Erythroblast (primary cell): Measurements from ENCODE around the gene BRD7.

ENCODE experiments used
- DNase-seq, 2 experiments: peaks; one replicate each; lab custom pipeline; 2025; lab: John Stamatoyannopoulos, UW
- GATA1 ChIP-seq: IDR thresholded peaks from 2 replicates; pipeline ENCODE4 v1.6.1; 2011; ENCODE audit warnings: low read depth, mild to moderate bottlenecking, control low read depth, low read length, moderate library complexity
- POLR2A ChIP-seq: IDR thresholded peaks from 2 replicates; pipeline ENCODE4 v1.6.1; 2011; ENCODE audit warnings: mild to moderate bottlenecking, low read length

Gene BRD7

DNA sequence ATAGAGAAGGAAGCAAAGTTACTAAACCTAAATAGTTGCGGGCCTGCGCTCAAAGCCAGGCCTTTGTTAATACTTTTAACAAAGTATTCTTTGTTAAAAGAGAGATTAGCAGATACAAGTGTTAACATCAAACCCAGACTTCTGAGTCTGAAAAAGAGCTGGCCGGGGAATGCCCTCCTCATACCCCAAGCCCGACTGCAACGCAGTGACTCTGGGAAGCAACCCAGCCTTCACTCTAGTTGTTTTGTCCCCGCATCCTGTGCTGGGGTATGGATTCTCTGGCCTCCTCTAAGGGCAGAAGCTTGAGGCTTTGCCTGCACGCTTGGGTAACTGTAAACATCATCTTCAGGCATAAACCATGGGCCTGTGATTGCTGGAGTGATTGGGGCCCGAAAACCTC lies 54.1 kb downstream of the BRD7 start:
- no peak for DNase-seq

DNA sequence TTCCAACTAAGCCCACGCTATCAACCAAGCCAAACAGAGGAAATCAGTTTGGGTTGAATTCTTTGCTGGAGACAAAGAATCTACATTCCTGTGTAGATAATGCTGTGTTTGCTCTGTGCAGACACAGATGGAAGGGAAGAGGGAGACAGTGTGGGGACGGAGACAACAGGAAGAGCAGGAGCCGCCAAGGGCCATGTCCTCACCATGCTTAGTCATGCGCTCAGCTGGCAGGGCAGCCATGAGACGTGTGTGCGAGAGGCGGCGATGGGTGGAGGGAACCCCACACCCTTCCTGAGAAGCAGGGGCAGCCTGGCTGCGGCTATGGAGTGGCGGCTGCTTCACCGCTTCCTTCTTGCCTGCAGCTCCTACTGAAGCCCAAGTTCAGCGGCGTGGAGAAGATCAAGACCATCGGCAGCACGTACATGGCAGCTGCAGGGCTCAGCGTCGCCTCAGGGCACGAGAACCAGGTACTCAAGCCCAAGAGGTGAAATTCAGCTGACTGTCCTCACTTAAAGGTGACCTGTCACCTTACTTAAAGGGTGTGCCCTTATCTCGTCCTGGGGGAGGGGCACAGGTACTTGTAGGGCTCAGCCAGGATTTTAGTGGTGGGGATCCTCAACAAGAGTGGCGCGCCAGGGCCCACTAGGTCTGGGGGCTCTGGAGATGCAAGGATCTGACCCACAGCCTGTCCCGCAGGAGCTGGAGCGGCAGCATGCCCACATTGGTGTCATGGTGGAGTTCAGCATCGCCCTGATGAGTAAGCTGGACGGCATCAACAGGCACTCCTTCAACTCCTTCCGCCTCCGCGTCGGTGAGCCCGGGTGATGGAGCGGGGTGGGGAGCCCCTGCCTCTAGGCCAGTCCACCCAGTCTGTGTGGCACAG lies 55.0 kb downstream of the BRD7 start:
- peak; percentile 74 to 85 for DNase-seq
- TF ChIP-seq POLR2A (no peak), GATA1 (no peak)

More for the DNA sequence above, 54.1 kb downstream of the BRD7 start:
- no peak for TF ChIP-seq POLR2A

DNA sequence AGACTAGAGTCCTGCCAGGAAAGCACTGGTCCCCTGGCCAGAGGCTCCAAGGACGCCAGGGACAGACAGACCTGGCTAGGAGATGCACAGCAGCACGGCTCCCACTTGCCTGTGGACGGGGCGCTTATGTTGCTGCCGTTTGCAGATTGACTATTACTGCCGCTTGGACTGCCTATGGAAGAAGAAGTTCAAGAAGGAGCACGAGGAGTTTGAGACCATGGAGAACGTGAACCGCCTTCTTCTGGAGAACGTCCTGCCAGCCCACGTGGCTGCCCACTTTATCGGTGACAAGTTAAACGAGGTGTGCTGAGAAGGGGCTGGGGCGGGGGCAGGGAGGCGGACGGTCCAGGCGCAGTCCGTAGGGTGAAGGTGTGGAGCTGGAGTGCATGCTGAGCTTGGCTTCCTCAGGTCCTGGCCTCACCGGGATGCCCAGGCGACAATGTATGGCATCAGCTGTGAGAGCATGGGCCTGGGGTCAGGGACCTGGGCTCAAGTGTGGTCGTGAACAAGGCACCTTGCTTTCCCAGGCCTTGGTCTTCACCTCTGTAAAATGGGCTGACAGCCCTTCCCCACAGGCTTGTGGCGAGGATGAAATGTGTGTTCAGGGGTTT lies 56.8 kb downstream of the BRD7 start:
- TF ChIP-seq POLR2A (no peak), GATA1 (no peak)
- no peak for DNase-seq

DNA sequence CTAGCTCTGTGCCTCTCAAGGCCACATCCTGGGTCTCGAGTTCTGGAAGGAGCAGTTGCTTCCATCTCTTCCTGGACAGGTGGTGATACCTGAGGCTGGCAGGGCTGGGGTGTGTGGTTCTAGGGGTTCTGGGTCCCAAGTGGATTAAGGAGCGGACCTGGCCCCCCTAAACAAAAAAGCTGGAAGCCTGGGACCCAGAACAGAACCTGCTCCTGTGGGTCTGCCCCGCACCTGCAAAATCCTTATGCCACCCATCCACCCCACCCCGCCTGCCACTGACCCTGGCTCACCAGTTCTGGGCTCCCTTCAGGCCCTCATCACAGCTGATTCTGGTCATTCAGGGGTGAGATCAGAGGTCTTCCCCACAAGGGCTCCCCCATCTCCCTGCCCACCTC lies 57.7 kb downstream of the BRD7 start:
- TF ChIP-seq POLR2A = no peak
- TF ChIP-seq GATA1 = no peak
- no peak for DNase-seq

DNA sequence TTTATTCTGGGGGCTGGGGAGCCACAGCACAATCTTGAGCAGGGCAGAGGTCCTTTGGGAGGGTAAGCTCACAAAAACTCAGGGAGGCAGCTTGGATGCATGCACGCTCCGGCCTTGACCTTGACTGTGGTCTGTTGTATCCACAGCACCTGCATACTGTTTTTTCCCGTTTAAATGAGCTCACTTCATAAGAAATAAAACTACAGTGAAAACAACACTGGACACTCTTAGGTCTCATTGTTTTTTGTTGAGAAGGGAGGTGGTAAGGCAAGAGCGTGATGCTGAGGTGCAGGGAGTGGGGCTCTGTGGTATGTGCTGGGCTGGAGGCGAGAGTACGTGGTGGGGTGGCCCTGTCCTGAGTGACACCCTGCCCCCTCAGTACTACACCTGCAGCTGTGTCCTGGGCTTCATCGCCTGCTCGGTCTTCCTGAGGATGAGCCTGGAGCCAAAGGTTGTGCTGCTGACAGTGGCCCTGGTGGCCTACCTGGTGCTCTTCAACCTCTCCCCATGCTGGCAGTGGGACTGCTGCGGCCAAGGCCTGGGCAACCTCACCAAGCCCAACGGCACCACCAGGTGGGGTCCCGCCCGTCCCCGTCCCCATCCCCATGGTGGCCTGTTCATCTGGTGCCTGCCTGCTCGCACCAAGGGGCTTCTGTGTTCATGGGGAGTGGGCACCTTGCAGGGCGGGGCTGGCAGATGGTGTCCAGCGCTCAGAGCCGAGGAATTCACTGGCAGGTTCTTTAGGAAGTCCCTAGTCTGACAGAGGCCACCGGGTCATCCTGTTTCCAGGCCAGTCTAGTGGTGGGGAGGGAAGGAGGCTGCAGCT lies 58.3 kb downstream of the BRD7 start:
- no peak for DNase-seq
- TF ChIP-seq POLR2A (no peak), GATA1 (no peak)

DNA sequence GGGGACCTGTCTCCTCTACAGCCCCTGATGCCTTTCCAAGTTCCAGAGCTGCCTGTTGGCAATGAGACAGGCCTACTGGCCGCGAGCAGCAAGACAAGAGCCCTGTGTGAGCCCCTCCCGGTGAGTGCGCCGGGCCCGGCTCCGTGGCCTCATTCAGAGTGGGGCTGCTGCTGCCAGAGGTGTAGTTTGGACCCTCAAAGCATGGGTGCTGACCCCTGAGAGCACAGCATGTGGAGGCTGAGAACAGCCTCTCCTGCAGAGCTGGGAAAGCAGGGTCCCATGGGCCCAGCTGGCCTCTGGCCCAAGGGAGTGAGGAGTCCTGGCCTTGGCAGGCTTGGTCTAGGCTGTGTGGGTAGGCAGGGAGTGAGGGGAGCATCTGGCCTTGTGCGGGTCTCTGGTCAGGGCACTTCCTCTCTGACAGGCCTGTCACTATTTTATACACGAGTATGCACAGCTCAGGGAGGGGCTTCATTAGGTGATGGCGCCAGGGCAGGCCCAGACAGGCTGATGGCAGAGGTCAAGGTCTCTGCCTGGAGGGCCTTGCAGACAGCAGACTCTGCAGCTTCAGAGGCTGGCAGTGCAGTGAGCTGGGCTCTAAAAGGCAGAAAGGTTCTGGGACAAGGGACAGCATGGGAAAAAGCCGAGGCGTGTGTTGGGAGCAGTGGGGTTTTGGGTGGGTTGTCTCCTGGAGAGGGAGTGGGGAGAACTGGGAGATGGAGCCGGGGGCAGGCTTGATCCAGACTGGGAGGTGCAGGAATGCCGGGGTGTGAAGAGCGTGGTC lies 59.1 kb downstream of the BRD7 start:
- DNase-seq = no peak
- no peak for TF ChIP-seq POLR2A

DNA sequence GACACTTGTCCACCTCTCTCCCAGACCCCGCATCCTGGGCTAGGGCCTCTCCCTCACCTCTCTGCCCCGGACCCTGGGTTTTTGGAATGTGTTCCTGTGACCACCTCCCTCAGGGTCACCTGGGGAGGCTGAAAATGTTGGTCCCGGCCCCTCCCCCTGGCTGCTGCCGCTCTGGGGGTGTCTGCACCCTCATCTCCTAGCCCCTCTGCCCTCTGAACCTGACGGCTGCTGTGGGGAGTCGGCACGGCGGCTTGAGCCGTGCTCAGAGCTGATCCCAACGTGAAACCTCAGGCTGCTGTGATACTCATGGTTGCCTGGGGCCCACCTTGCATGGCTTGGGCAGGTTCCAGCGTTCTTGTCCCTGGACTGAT lies 59.6 kb downstream of the BRD7 start:
- DNase-seq = no peak
- TF ChIP-seq POLR2A (no peak), GATA1 (no peak)

DNA sequence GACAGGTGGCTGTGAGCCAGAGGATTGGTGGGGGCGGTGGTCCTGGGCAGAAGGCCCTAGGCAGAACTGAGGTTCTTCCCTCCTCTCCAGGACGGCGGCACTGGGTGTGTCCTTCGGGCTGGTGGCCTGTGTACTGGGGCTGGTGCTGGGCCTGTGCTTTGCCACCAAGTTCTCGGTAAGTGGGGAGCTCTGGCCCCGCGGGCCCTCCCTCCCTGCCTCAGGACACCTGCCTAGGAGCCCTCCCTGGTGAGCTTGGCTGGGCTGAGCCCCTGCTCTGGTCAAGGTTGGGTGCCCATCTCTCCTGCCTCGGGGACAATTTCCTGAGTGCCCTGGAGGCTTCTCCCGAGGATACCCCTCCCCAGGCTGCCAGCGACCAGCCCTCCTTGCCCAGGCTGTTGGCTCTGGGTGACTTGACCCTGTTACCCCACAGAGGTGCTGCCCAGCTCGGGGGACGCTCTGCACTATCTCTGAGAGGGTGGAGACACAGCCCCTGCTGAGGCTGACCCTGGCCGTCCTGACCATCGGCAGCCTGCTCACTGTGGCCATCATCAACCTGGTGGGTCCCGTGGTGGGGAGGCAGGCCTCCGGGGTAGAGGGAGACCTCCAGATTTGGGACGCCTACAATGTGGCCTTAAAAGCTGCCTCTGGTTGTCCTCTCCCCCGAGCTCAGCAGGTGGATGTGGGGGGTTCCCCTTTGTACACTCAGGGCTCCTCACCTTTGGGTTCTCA lies 60.4 kb downstream of the BRD7 start:
- DNase-seq = no peak
- TF ChIP-seq GATA1 (no peak), POLR2A (no peak)

DNA sequence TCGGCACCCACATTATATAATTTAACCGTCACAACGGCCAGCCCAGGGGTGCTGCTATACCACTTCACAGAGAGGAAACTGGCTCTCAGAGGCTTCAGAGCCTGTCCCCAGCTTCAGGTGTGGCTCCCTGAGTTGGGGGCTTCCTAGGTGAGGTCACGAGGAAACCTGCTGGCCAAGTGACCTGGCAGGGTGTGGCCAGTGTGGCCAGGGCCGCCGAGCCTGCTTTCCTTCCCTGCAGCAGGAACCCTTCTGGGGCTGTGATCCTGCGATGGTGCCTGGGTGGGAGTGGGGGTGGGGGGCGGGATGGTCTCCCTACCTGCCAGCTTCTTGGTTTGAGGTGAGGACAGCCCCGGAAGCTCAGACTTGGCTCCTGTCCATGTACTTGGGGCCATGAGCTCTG lies 62.5 kb downstream of the BRD7 start:
- TF ChIP-seq POLR2A (no peak), GATA1 (no peak)
- DNase-seq = no peak

DNA sequence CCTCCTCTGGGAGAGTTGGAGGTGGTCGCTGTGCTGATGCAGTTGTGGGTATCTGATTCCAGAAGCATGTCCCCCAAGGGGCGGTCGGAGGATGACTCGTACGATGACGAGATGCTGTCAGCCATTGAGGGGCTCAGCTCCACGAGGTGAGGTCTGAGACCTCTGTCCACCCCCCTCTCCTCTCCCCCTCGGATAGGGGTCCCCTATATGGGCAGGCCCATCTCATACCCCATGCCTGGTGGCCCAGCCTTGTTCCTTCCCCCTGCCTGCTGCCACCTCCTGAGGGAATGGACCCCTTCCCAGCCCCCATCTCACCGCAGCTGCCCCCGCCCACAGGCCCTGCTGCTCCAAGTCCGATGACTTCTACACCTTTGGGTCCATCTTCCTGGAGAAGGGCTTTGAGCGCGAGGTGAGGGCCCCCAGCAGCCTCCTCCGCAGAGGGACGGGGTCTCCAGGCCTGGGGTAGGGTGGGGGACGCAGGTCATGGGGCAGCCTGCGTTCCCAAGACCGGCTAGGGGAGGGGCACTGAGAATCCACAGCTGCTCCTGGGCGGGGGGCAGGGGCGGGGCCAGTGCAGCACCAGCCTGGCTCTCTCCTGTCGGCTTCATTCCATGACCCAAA lies 63.2 kb downstream of the BRD7 start:
- no peak for DNase-seq

DNA sequence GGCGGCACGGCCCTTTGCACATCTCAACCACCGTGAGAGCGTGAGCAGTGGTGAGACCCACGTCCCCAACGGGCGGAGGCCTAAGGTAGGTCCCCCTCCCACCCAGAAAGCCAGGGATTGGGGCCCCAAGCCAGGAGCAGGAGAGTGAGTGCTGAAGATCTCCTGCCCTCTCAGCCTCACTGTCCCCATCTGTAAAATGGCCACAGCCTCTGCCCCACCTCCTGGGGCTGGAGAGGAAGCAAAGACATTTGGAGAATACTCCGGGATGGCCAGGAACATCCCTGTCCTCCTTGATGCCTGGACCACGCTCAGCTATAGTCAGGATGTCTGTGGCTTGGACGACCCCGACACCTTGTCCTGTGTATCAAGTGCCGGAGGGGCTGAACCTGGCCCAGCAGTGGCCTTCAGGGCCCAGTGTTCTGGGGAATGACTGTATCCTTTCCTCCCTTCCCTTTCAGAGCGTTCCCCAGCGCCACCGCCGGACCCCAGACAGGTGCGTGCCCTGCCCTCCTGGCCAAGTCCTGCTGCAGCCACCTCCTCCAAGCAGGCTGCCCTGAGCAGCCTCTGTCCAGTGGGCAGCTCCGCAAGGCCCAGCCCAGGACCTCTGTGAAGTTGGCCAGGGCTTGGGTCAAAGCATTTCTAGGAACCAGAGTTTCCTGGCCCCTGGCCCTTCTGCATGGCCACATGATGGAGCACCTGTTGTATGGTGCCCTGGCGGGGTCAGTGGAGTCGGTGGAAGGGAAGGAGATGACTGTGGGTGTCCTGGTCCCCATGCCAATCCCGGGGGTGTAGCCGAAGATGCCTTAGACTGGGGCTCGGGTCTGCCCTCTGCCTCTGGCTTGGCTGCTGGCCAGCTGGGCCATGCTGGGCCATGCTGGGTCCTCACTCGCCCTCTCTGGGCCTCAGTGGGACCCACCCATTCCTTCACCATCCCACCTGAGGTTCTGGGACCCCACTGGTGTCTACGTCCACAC lies 64.0 kb downstream of the BRD7 start:
- TF ChIP-seq GATA1 (no peak), POLR2A (no peak)
- no peak for DNase-seq

More for the DNA sequence above, 63.2 kb downstream of the BRD7 start:
- TF ChIP-seq POLR2A = no peak
- no peak for TF ChIP-seq GATA1
